GM19395 (cell line): Measurements from ENCODE around the gene KCNH1.

Experiments
- ATAC-seq: cut with Tn5 transposase; IDR thresholded peaks from one replicate; pipeline ENCODE4 v1.9.1; 2021; ENCODE audit warnings: mild to moderate bottlenecking, moderate library complexity; ENCODE audit not compliant: unreplicated experiment

KCNH1 gene

GRCh38 chr1:211133836-211134669 lies at the start of gene KCNH1:
TSS of gene KCNH1 (minus strand) at chr1:211134148. CDS start at chr1:211133945, 203 bp downstream.
- ATAC-seq, result peak; percentile 85

- ATAC-seq, result no peak
Observed at GRCh38 chr1:211182746-211183145, 48.8 kb upstream of the KCNH1 start.

- no peak for ATAC-seq
Observed at GRCh38 chr1:211174375-211174774, 40.4 kb upstream of the KCNH1 start.

- ATAC-seq, result no peak
Observed at GRCh38 chr1:211172657-211173056, 38.7 kb upstream of the KCNH1 start.

GRCh38 chr1:211169353-211169752 lies 35.4 kb upstream of the KCNH1 start:
- ATAC-seq, result no peak

- ATAC-seq, result no peak
Observed at GRCh38 chr1:211158866-211159265, 24.9 kb upstream of the KCNH1 start.

GRCh38 chr1:211155040-211155439 lies 21.1 kb upstream of the KCNH1 start:
- ATAC-seq, result no peak

- no peak for ATAC-seq
Observed at GRCh38 chr1:211153932-211154331, 20.0 kb upstream of the KCNH1 start.

GRCh38 chr1:211148366-211148765 lies 14.4 kb upstream of the KCNH1 start:
- ATAC-seq, result no peak

- ATAC-seq, result no peak
Observed at GRCh38 chr1:211145944-211146343, 12.0 kb upstream of the KCNH1 start.

- no peak for ATAC-seq
Observed at GRCh38 chr1:211135342-211135950, 1.5 kb upstream of the KCNH1 start.

- peak; percentile 7 for ATAC-seq
Observed at GRCh38 chr1:211133393-211133835, 534 bp downstream of the KCNH1 start.

GRCh38 chr1:211132721-211133392 lies 1.1 kb downstream of the KCNH1 start:
- no peak for ATAC-seq

GRCh38 chr1:211129776-211130175 lies 4.2 kb downstream of the KCNH1 start:
- ATAC-seq, result no peak

- no peak for ATAC-seq
Observed at GRCh38 chr1:211127166-211127565, 6.8 kb downstream of the KCNH1 start.

- no peak for ATAC-seq
Observed at GRCh38 chr1:211126622-211127021, 7.3 kb downstream of the KCNH1 start.

- no peak for ATAC-seq
Observed at GRCh38 chr1:211118407-211119102, 15.4 kb downstream of the KCNH1 start.

GRCh38 chr1:211114446-211114845 lies 19.5 kb downstream of the KCNH1 start:
- ATAC-seq, result no peak

GRCh38 chr1:211113566-211113965 lies 20.4 kb downstream of the KCNH1 start:
- no peak for ATAC-seq

- no peak for ATAC-seq
Observed at GRCh38 chr1:211111351-211111750, 22.6 kb downstream of the KCNH1 start.

- ATAC-seq, result no peak
Observed at GRCh38 chr1:211101481-211101880, 32.5 kb downstream of the KCNH1 start.
